B cell (primary cell): ENCODE data around the gene PRPS1. TPM values are rescaled to one million over a fixed set of nuclear protein-coding genes. Genes with fewer than 3 reads are reported as not detected.

Experiments used
- ATAC-seq: fragments of 200-7000 bp; cut with Tn5 transposase; one replicate; pipeline ENCODE4 v1.10.0; 2021; ENCODE audit warnings: low read depth, mild to moderate bottlenecking, moderate number of reproducible peaks, moderate library complexity
- CTCF ChIA-PET: fragments of 350-600 bp; sonication (Branson Sonifier 250); formaldehyde crosslinking; loops from one replicate; lab custom pipeline; 2021; ENCODE audit warnings: antibody characterized with exemption, inconsistent platforms; lab: Charles Lee
- POLR2A ChIA-PET: fragments of 350-600 bp; sonication (Branson Sonifier 250); formaldehyde crosslinking; loops from one replicate; lab custom pipeline; 2021; ENCODE audit warnings: antibody characterized with exemption; lab: Charles Lee
- DNase-seq: peaks from one replicate; pipeline ENCODE4 v3.0.0; 2013
- H2AFZ ChIP-seq: 2 replicates; pipeline ENCODE4 v1.6.1; 2012; ENCODE audit warnings: mild to moderate bottlenecking, low read depth, low read length; ENCODE audit not compliant: insufficient read depth, poor library complexity, severe bottlenecking
- H3K27ac ChIP-seq, 2 donors: 1 replicate in 1 of 2; 2 replicates in 1 of 2; pipeline ENCODE4 v1.5.1; 2012 to 2013; ENCODE audit warnings: low read length in 2 of 2, mild to moderate bottlenecking in 2 of 2, moderate library complexity in 1 of 2
- H3K27me3 ChIP-seq, 4 experiments: fragments of 200-600 bp in 1 of 4; sonication (generic) in 1 of 4; replicated peaks in 1 of 4; 1 replicate in 2 of 4; 2 replicates in 2 of 4; pipeline versions ENCODE4 v1.6.1 to v1.7.0; 2013 to 2016; ENCODE audit warnings: low read length in 3 of 4, mild to moderate bottlenecking in 2 of 4, mixed read lengths in 1 of 4, moderate library complexity in 1 of 4; ENCODE audit not compliant: insufficient read depth in 4 of 4, control insufficient read depth in 3 of 4; ENCODE audit errors: control extremely low read depth in 1 of 4
- H3K36me3 ChIP-seq, 2 experiments: replicated peaks in 1 of 2; 1 replicate in 1 of 2; 2 replicates in 1 of 2; pipeline versions ENCODE4 v1.6.1 to v1.7.1; 2013; ENCODE audit warnings: low read length in 1 of 2; ENCODE audit not compliant: insufficient read depth in 2 of 2, control insufficient read depth in 1 of 2; ENCODE audit errors: control extremely low read depth in 1 of 2, extremely low read depth in 1 of 2
- H3K4me1 ChIP-seq, 2 donors: fragments of 200-600 bp in 1 of 2; sonication (generic) in 1 of 2; 1 replicate in 1 of 2; 2 replicates in 1 of 2; pipeline versions ENCODE4 v1.5.1 to v1.6.1; 2013 to 2017; ENCODE audit warnings: low read length in 2 of 2; ENCODE audit not compliant: control insufficient read depth in 2 of 2, insufficient read depth in 2 of 2
- H3K4me2 ChIP-seq: replicated peaks from 2 replicates; pipeline ENCODE3; 2012; ENCODE audit warnings: mild to moderate bottlenecking, low read depth, low read length; ENCODE audit not compliant: poor library complexity, severe bottlenecking
- H3K4me3 ChIP-seq, 5 experiments: fragments of 200-600 bp in 1 of 5; sonication (generic) in 1 of 5; 1 replicate in 3 of 5; 2 replicates in 2 of 5; pipeline versions ENCODE4 v1.5.1 to v1.7.0; 2011 to 2016; ENCODE audit warnings: low read length in 4 of 5, mild to moderate bottlenecking in 4 of 5, low read depth in 2 of 5, control low read depth in 1 of 5, moderate library complexity in 1 of 5; ENCODE audit not compliant: insufficient read depth in 1 of 5; ENCODE audit errors: control extremely low read depth in 1 of 5, extremely low read depth in 1 of 5
- H3K79me2 ChIP-seq: fragments of 200-600 bp; sonication (generic); one replicate; pipeline ENCODE4 v1.6.0; 2016; ENCODE audit warnings: low read length; ENCODE audit not compliant: control insufficient read depth, insufficient read depth
- H3K9ac ChIP-seq: fragments of 200-600 bp; sonication (generic); 2 replicates; pipeline ENCODE4 v1.6.1; 2017; ENCODE audit warnings: mild to moderate bottlenecking, low read length, moderate library complexity
- H3K9me3 ChIP-seq, 3 donors: one replicate each; pipeline versions ENCODE4 v1.6.1 to v1.7.1; 2013; ENCODE audit warnings: low read length in 2 of 3; ENCODE audit not compliant: control insufficient read depth in 2 of 3, insufficient read depth in 1 of 3; ENCODE audit errors: control extremely low read depth in 1 of 3
- H4K20me1 ChIP-seq: 2 replicates; pipeline ENCODE4 v1.6.0; 2012; ENCODE audit warnings: mild to moderate bottlenecking, low read length; ENCODE audit not compliant: insufficient read depth, control insufficient read depth, poor library complexity, severe bottlenecking
- H3K27ac Mint-ChIP-seq: one replicate; pipeline ENCODE4 v1.8.0; 2021; ENCODE audit warnings: mixed read lengths
- H3K27me3 Mint-ChIP-seq: one replicate; pipeline ENCODE4 v1.8.0; 2021; ENCODE audit warnings: mixed read lengths
- H3K4me1 Mint-ChIP-seq: one replicate; pipeline ENCODE4 v1.8.0; 2021; ENCODE audit warnings: mixed read lengths
- H3K4me3 Mint-ChIP-seq: one replicate; pipeline ENCODE4 v1.8.0; 2021; ENCODE audit warnings: mixed read lengths
- H3K9me3 Mint-ChIP-seq: one replicate; pipeline ENCODE4 v1.8.0; 2022; ENCODE audit warnings: mixed read lengths; ENCODE audit not compliant: insufficient read depth
- EZH2 ChIP-seq: IDR thresholded peaks from 2 replicates; pipeline ENCODE4 v1.6.1; 2012; ENCODE audit warnings: borderline replicate concordance, low read depth, mild to moderate bottlenecking, moderate library complexity, low read length; ENCODE audit not compliant: insufficient read depth, poor library complexity, severe bottlenecking
- WGBS: methylation state at CpG from one replicate; pipeline ENCODE4 v1.1.5; 2013; ENCODE audit warnings: missing lambda C conversion rate; ENCODE audit not compliant: insufficient coverage; 5-methylcytosine and 5-hydroxymethylcytosine counted together
- intact Hi-C: fragments of 100-400 bp; cut with micrococcal nuclease; formaldehyde crosslinking; loops from one replicate; pipeline ENCODE4 v1.10.0; 2022
- polyA plus RNA-seq: library from polyadenylated mRNA; depleted of rRNA; stranded (reverse); fragments of >200 nt; gene quantifications from 2 replicates; pipeline ENCODE4 v1.2.3, GENCODE V29; 2012
- total RNA-seq, 2 donors: library from RNA; stranded (reverse); fragments of 120-200 nt in 1 of 2; gene quantifications; 1 replicate in 1 of 2; 2 replicates in 1 of 2; pipeline versions ENCODE4 v1.2.3 to v1.2.4, GENCODE V29; 2013 to 2022
- TF ChIP-seq, protein P1 (sequence below): fragments of 200-600 bp; IDR thresholded peaks from one replicate; pipeline ENCODE4 v1.8.0; 2022; ENCODE audit warnings: antibody characterized with exemption, mild to moderate bottlenecking

Gene PRPS1
- total and polyA plus RNA-seq, 2 donors (not counting 1 experiment from before 2014, with no cell fraction given), result 42.2 to 52.1 TPM

DNA sequence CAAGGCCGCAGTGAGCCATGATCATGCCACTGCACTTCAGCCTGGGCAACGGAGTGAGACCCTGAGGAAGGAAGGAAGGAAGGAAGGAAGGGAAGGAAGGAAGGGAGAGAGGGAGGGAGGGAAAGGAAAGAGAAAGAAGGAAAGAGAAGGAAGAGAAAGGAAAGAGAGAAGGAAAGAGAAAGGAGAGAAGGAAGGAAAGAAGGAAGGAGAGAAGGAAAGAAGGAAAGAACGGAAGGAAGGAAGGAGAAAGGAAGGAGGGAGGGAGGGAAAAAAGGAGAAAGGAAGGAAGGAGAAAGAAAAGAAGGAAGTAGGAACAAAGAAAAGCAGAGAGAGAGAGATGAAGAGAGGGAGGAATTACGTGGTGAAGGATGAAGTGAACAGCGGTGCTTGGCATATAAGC, 30.4 kb downstream of the PRPS1 start:
- no peak overlapping the region for H3K27ac Mint-ChIP-seq
- H3K4me3 Mint-ChIP-seq, result no peak overlapping the region
- H3K9me3 ChIP-seq, result no peaks in the 10 kb centered on the region
- CTCF ChIA-PET, result interaction anchor here (0.7 to 11.5 kb wide), 12 partner anchors 10 to 784 kb away, joined by 3 to 246 read pairs (median 5); partner anchors contain the start of genes ATG4A, NCBP2L, PSMD10 and TSC22D3
- no peaks in the 10 kb centered on the region for H3K27me3 Mint-ChIP-seq
- TF ChIP-seq, protein P1, sequence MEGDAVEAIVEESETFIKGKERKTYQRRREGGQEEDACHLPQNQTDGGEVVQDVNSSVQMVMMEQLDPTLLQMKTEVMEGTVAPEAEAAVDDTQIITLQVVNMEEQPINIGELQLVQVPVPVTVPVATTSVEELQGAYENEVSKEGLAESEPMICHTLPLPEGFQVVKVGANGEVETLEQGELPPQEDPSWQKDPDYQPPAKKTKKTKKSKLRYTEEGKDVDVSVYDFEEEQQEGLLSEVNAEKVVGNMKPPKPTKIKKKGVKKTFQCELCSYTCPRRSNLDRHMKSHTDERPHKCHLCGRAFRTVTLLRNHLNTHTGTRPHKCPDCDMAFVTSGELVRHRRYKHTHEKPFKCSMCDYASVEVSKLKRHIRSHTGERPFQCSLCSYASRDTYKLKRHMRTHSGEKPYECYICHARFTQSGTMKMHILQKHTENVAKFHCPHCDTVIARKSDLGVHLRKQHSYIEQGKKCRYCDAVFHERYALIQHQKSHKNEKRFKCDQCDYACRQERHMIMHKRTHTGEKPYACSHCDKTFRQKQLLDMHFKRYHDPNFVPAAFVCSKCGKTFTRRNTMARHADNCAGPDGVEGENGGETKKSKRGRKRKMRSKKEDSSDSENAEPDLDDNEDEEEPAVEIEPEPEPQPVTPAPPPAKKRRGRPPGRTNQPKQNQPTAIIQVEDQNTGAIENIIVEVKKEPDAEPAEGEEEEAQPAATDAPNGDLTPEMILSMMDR, result no peak
- no peak for TF ChIP-seq EZH2
- no peaks in the 10 kb centered on the region for H3K9me3 Mint-ChIP-seq
- H3K4me3 ChIP-seq, result no peak overlapping the region
- no peak overlapping the region for H2AFZ ChIP-seq
- H3K4me2 ChIP-seq, result no peak overlapping the region
- peaks cover 7% of the 10 kb centered on the region in 2 donors for H3K4me1 ChIP-seq
- peaks cover 9% of the 10 kb centered on the region for H3K4me1 Mint-ChIP-seq
- no peaks in the 10 kb centered on the region for H3K27me3 ChIP-seq
- 84% methylated on average over 3 of the region's 5 CpGs for WGBS
- POLR2A ChIA-PET, result interaction anchor here (0.7 kb wide), 1 partner anchor 56 kb away, joined by 4 read pairs; no protein-coding TSS in a partner anchor
- no peaks in the 10 kb centered on the region for H3K36me3 ChIP-seq
- ATAC-seq, result no peak
- no peaks in the 10 kb centered on the region for H4K20me1 ChIP-seq
- intact Hi-C loops, result loop anchor here (1.0 to 10.0 kb wide), 4 partner anchors 59 to 764 kb away; partner anchors contain the start of gene NCBP2L
- H3K79me2 ChIP-seq, result no peaks in the 10 kb centered on the region
- no peak overlapping the region for H3K9ac ChIP-seq
- no peak overlapping the region for H3K27ac ChIP-seq
- no peak for DNase-seq

DNA sequence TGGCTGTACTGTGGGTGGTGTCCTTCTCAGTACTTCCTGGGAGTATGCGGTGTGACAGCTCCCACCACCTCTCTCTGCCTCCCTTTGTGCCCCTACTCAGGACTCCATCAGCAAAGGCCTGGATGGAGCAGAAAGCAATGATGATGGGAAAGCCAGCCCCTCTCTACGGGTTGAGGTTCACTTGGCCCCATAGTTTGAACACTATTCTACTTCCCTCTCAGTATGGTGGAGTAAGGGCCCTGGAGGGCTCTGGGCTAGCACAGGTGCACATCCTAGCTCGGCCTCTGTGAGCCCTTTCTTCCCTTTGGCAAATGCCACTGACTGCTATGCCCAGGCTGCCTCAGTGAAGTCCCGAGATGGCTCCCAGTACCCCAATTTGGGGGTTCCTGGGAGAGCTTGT, 31.0 kb downstream of the PRPS1 start:
- Histone ChIP-seq H3K4me1 (peaks cover 7% of the 10 kb centered on the region in 2 donors), H3K9ac (no peak overlapping the region), H3K36me3 (no peaks in the 10 kb centered on the region), H3K27ac (no peak overlapping the region), H3K27me3 (no peaks in the 10 kb centered on the region), H2AFZ (no peak overlapping the region), H3K4me2 (no peak overlapping the region), H4K20me1 (no peaks in the 10 kb centered on the region), H3K79me2 (no peaks in the 10 kb centered on the region), H3K9me3 (no peaks in the 10 kb centered on the region), H3K4me3 (no peak overlapping the region)
- POLR2A ChIA-PET, result interaction anchor here (0.8 kb wide), 1 partner anchor 57 kb away, joined by 3 read pairs; no protein-coding TSS in a partner anchor
- WGBS, result no CpG with 5 or more reads among the region's 4 CpGs
- ATAC-seq (no peak), DNase-seq (no peak)
- H3K4me3 Mint-ChIP-seq, result no peak overlapping the region
- peaks cover 9% of the 10 kb centered on the region for H3K4me1 Mint-ChIP-seq
- CTCF ChIA-PET, result interaction anchor here (0.5 to 11.5 kb wide), 23 partner anchors 10 to 544 kb away, joined by 3 to 246 read pairs (median 4); partner anchors contain the start of genes ATG4A, MID2, NCBP2L and PRPS1
- no peak overlapping the region for H3K27ac Mint-ChIP-seq
- H3K27me3 Mint-ChIP-seq, result no peaks in the 10 kb centered on the region
- intact Hi-C loops, result loop anchor here (1.0 to 10.0 kb wide), 4 partner anchors 58 to 764 kb away; partner anchors contain the start of gene NCBP2L
- no peaks in the 10 kb centered on the region for H3K9me3 Mint-ChIP-seq
- TF ChIP-seq EZH2, result no peak
- TF ChIP-seq, protein P1, result no peak
